Stimulated activated CD4-positive, alpha-beta T cell treated with anti-CD3 and anti-CD28 coated beads, Interleukin-1b, Interleukin-23, amount 100 ng/mL, for 4 hours (primary cell): Measurements from ENCODE around the gene EHD2.
"Not testable (repeated sequence)": the region's sequence is repeated elsewhere in the genome, so short reads cannot be mapped to it uniquely, and the experiment has no call there.

Experiments
- DNase-seq, 2 donors: peaks; one replicate each; pipeline ENCODE4 v3.0.0-alpha.2; 2020; ENCODE audit warnings: low read depth in 2 of 2

EHD2 gene, protein sequence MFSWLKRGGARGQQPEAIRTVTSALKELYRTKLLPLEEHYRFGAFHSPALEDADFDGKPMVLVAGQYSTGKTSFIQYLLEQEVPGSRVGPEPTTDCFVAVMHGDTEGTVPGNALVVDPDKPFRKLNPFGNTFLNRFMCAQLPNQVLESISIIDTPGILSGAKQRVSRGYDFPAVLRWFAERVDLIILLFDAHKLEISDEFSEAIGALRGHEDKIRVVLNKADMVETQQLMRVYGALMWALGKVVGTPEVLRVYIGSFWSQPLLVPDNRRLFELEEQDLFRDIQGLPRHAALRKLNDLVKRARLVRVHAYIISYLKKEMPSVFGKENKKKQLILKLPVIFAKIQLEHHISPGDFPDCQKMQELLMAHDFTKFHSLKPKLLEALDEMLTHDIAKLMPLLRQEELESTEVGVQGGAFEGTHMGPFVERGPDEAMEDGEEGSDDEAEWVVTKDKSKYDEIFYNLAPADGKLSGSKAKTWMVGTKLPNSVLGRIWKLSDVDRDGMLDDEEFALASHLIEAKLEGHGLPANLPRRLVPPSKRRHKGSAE

DNA sequence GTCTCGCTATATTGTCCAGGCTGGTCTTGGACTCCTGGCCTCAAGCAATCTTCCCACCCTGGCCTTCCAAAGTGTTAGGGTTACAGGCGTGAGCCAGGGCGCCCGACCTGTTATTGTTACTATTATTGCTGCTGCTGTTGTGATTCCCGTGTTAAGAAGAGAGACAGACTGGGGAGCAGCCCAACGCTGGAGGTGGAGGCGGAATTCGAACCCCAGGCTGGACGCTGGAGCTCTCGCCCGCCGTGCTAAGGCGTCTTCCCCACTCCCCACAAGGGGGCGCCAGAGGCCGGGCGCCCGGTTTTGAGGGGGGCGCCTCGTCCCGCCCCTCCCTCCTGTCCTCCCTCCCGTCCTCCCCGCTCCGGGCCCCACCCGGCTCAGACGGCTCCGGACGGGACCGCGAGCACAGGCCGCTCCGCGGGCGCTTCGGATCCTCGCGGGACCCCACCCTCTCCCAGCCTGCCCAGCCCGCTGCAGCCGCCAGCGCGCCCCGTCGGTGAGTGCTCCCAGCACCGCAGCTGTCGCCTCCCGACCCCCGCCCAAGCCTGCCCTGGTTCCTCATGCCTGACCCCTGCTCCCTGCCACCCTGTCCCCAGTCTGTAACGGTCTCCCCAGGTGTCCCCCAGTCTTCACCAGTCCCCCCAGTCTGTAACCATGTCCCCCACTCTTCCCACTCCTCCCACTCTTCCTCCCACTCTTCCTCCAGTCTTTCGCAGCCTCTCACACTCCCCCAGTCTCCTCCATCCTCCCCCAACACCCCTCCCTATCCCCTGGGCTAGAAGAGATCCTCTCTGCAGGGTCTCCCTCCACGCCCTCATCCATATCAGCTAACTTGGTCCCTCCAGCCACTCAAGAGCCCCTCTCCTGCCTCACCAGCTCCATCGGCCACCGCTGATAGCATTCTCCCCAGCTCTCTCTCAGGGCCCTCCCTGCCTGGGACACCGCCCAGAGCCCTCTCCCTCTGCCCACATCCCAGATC is at the start of gene EHD2:
Gene EHD2, plus strand, starts transcription at position 377 of the 976 bp plus-strand sequence. CDS start 3,191 bp downstream, outside the sequence.
- DNase-seq, result peak; percentile 18 to 53

DNA sequence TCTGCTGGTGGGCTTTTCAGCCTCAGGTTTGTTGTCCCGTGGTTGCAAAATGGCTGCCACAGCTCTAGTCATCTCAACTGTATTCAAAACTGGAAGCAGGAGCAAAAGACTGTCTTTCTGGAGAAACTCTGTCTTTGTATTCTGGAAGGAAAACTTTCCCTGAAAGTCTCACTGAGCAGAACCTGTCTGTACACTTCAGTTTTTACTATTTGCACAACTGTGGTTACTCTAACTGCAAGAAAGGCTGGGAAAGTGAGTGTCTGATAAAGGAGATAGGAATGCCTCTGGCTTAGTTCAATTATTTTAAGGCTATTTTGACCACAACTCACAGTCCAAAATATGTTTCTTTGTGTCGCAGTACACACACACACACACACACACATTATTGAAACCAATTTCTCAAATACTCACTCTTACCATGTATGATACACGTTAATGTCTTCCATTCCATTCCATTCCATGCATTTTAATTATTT is 49.7 kb upstream of the EHD2 start:
- no peak for DNase-seq

- DNase-seq, result no peak
Observed at GRCh38 chr19:47663911-47664771, 49.1 kb upstream of the EHD2 start.

- DNase-seq, result not testable (repeated sequence)
Observed at GRCh38 chr19:47668556-47668955, 44.7 kb upstream of the EHD2 start.

GRCh38 chr19:47670736-47671135 is 42.5 kb upstream of the EHD2 start:
- DNase-seq, result no peak

GRCh38 chr19:47671499-47671898 is 41.7 kb upstream of the EHD2 start:
- no peak for DNase-seq

- no peak for DNase-seq
Observed at GRCh38 chr19:47673426-47673825, 39.8 kb upstream of the EHD2 start.

GRCh38 chr19:47674548-47674947 is 38.7 kb upstream of the EHD2 start:
- no peak for DNase-seq

DNA sequence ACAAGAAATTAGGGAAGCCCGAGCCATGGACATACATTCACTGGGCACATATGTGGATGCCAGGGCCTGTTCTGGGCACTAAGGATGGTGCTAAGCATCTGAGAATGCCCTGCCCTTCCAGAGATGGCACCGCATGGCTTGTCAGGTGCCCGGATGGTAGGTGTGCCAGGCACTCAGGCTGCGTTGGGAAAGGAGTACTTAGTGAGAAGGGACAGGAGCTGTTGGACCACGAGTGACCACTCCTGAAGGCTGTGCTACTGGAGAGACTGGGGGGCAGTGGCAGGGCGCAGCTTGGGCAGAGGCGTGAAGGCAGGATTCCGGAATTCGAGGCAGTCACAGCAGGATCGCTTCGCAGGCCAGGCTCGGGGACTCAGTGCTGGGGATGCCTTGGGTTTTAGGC is 38.0 kb upstream of the EHD2 start:
- DNase-seq, result no peak

DNA sequence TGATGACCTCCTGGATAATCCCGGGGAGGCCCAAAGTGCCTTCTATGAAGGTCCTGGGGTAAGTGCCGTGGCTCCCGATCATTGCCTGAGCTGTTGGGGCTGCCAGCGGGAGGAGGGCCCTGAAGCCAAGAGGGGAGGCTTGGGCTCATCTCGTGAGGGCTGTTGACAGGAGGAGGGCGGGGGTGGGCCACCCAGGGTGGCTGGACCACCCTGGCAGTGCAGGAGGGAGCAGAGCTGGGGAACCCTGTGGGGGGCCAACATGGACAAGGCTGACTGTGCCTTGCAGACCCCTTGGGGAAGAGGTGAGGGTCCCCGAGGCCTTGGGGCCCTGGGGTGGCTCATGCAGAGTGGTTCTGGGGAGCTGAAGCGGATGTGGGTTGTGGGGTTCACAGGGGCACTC is 37.4 kb upstream of the EHD2 start:
- DNase-seq, result no peak

DNA sequence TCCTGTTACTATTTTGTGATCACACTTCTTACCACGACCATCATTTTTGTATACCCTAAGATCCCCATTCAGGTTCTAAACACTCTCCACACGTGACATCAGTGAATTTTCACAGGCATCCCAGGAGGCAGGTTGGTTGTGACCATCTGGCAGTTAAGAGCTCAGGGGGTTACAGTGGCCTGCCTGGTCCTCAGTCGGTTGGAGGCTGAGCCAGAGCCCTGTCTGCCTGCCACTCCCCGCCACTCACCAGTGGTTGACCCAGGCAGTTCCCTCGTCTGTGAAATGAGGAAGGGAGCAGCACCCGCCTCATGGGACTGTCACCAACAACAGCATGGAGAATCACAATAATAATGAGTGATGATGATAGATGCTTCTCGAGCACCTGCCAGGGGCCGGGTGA is 36.4 kb upstream of the EHD2 start:
- no peak for DNase-seq

GRCh38 chr19:47679251-47679900 is 33.8 kb upstream of the EHD2 start:
- no peak for DNase-seq

- no peak for DNase-seq
Observed at GRCh38 chr19:47679922-47680857, 33.0 kb upstream of the EHD2 start.

GRCh38 chr19:47680858-47681332 is 32.3 kb upstream of the EHD2 start:
- DNase-seq, result no peak

DNA sequence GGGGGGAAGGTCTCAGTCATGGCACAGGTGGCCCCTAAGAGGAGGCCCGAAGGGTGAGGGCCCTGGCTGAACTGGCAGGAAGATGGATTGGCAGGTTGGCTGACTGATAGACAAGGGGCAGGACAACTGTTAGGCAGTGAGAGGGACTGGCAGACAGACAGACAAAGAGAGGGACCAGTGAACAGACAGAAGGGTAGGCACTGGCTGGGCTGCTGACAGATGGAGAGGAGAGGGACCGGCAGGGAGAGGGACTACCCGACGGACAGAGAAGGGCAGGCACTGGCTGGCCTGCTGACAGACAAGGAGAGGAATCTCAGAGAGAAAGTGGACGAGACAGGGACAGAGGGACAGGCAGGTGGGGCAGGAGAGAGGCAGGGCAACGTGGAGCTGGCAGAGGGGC is 31.8 kb upstream of the EHD2 start:
- no peak for DNase-seq

DNA sequence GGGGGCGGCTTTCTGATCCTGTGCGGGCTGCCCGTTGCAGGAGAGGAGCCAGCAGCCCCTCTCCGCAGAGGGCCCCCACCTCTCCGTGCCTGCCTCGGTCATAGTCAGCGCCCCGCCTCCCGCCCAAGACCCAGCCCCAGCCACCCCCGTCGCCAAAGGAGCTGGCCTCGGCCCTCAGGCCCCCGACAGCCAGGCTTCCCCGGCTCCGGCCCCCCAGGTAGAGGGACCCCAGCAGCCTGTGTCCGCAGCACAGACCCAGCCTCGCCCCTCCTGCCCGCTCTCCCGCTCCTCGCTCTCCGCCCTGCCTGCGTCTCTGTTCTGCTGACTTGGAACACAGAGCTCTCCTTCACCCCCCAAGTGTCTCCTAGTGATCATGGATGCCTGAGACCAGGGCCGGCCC is 31.3 kb upstream of the EHD2 start:
- no peak for DNase-seq

- no peak for DNase-seq
Observed at GRCh38 chr19:47682939-47683338, 30.3 kb upstream of the EHD2 start.

GRCh38 chr19:47686679-47687450 is 26.4 kb upstream of the EHD2 start:
- no peak for DNase-seq

DNA sequence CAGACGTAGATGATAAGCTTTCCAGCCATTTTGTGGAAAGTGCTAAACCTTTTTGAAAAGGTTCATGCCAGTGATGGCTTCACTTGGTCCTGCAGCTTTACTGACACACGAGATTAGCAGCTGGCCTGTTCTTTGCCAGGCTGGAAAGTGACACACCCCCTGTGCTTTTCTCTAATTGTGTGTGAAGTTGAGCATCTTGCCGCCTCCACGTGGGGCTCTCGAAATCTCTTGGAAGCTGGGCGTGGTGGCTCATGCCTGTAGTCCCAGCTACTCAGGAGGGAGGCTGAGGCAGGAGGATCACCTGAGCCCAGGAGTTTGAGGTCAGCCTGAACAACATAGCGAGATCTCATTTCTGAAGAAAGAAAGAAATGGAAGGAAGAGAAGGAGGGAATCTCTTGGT is 25.3 kb upstream of the EHD2 start:
- DNase-seq, result no peak
